Mononuclear cell (primary cell): ENCODE data around the gene TM4SF18. TPM values are rescaled to one million over a fixed set of nuclear protein-coding genes. Genes with fewer than 3 reads are reported as not detected.
"Not testable (repeated sequence)": the region's sequence is repeated elsewhere in the genome, so short reads cannot be mapped to it uniquely, and the experiment has no call there.

ENCODE experiments used
- H3K27me3 ChIP-seq: 2 replicates; pipeline ENCODE4 v1.6.0; 2011; ENCODE audit warnings: low read length, control low read depth; ENCODE audit not compliant: insufficient read depth
- H3K4me1 ChIP-seq: 2 replicates; pipeline ENCODE4 v1.5.1; 2011; ENCODE audit warnings: mild to moderate bottlenecking, low read length, control low read depth; ENCODE audit not compliant: insufficient read depth
- H3K4me3 ChIP-seq: 2 replicates; pipeline ENCODE4 v1.5.1; 2011; ENCODE audit warnings: mild to moderate bottlenecking, low read length, moderate library complexity
- H3K9me3 ChIP-seq: 2 replicates; pipeline ENCODE4 v1.5.1; 2011; ENCODE audit warnings: low read depth, mild to moderate bottlenecking, control low read depth, low read length
- total RNA-seq: library from RNA; depleted of rRNA; stranded (reverse); fragments of >200 nt; gene quantifications from one replicate; pipeline ENCODE4 v1.2.3, GENCODE V29; 2012

The TM4SF18 gene
- total RNA-seq, 1 donor, result under 0.01 TPM

DNA sequence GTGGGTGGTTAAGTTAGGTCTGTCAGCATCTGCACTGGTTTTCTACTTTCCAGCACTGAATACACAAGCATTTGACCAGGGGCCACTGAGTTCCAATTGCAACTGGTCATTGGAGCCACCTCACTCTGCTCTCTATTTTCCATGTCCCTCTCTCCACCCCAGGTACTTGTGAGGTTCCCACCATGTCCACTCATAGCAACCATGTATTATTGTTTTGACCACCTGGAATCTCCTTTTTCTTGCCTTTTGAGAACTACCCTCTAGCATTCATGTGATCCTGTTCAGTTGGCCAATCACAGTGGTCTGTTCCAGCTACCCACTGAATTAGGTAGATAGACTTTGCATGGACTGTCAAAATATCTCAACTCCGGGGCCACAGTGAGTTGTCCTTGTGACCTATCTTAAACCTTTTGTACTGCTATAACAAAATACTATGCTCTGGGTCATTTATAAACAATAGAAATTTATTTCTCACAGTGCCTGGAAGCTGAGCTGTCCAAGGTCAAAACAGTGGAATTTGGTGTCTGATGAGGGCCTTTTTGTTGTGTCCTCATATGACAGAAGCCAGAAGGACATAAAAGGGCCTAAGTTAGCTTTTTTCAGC, 20.2 kb upstream of the TM4SF18 start:
- H3K27me3 ChIP-seq, result peaks cover 5% of the 10 kb centered on the region
- no peak overlapping the region for H3K4me3 ChIP-seq
- no peaks in the 10 kb centered on the region for H3K9me3 ChIP-seq
- no peaks in the 10 kb centered on the region for H3K4me1 ChIP-seq

GRCh38 chr3:149352556-149352955, 19.1 kb upstream of the TM4SF18 start:
- H3K9me3 ChIP-seq, result no peaks in the 10 kb centered on the region
- no peaks in the 10 kb centered on the region for H3K4me1 ChIP-seq
- H3K4me3 ChIP-seq, result no peak overlapping the region
- peaks cover 5% of the 10 kb centered on the region for H3K27me3 ChIP-seq

GRCh38 chr3:149343951-149344350, 10.5 kb upstream of the TM4SF18 start:
- Histone ChIP-seq H3K9me3 (no peaks in the 10 kb centered on the region), H3K27me3 (peaks cover 8% of the 10 kb centered on the region), H3K4me1 (peaks cover 26% of the 10 kb centered on the region), H3K4me3 (no peak overlapping the region)

- H3K4me3 ChIP-seq, result no peak overlapping the region
- H3K4me1 ChIP-seq, result peaks cover 26% of the 10 kb centered on the region
These were observed 9.3 kb upstream of the TM4SF18 start for GRCh38 chr3:149342413-149343380.

GRCh38 chr3:149340310-149340933, 7.0 kb upstream of the TM4SF18 start:
- Histone ChIP-seq H3K27me3 (peaks cover 5% of the 10 kb centered on the region), H3K4me1 (peaks cover 26% of the 10 kb centered on the region), H3K4me3 (no peak overlapping the region), H3K9me3 (no peaks in the 10 kb centered on the region)

More at GRCh38 chr3:149342413-149343380, 9.3 kb upstream of the TM4SF18 start:
- H3K9me3 ChIP-seq, result no peaks in the 10 kb centered on the region
- peaks cover 5% of the 10 kb centered on the region for H3K27me3 ChIP-seq

GRCh38 chr3:149339931-149340309, 6.5 kb upstream of the TM4SF18 start:
- peaks cover 26% of the 10 kb centered on the region for H3K4me1 ChIP-seq
- H3K4me3 ChIP-seq, result no peak overlapping the region
- H3K27me3 ChIP-seq, result peaks cover 5% of the 10 kb centered on the region
- H3K9me3 ChIP-seq, result no peaks in the 10 kb centered on the region

- H3K27me3 ChIP-seq, H3K4me3 ChIP-seq, H3K9me3 ChIP-seq: not testable (repeated sequence)
- H3K4me1 ChIP-seq, result peaks cover 18% of the 10 kb centered on the region
These were observed 4.0 kb upstream of the TM4SF18 start for GRCh38 chr3:149337486-149337885.

- H3K4me1 ChIP-seq, result peaks cover 15% of the 10 kb centered on the region
- no peak overlapping the region for H3K4me3 ChIP-seq
- peaks cover 5% of the 10 kb centered on the region for H3K27me3 ChIP-seq
- no peaks in the 10 kb centered on the region for H3K9me3 ChIP-seq
These were observed 3.5 kb upstream of the TM4SF18 start for GRCh38 chr3:149336925-149337324.

- H3K4me3 ChIP-seq, result no peak overlapping the region
- no peaks in the 10 kb centered on the region for H3K4me1 ChIP-seq
- no peaks in the 10 kb centered on the region for H3K27me3 ChIP-seq
- no peaks in the 10 kb centered on the region for H3K9me3 ChIP-seq
These were observed 665 bp downstream of the TM4SF18 start for GRCh38 chr3:149332771-149333170.

DNA sequence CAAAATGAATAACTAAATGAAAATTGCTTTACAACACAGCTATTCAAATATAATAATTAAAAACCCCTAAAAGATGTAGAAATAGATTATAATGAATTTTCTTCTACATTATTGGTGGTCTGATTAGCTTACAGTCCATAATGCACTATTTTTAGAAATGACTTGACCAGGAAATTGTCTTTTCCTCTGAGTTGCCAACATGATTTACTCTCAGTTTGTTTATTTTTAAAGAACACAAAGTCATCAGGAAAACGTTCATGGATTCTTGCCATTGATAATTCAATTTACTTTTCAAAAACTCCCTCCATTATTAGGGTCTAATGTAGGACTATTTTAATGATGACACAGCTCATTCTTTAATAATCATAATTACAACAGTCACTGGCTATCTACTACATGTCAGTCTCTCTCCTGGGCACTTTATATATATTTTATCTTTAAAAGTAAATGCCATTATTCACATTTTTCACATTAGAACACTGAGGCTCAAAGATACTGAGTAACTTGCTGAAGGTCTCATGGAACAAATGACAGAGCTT, 1.1 kb downstream of the TM4SF18 start:
- no peaks in the 10 kb centered on the region for H3K9me3 ChIP-seq
- no peaks in the 10 kb centered on the region for H3K27me3 ChIP-seq
- no peak overlapping the region for H3K4me3 ChIP-seq
- H3K4me1 ChIP-seq, result no peaks in the 10 kb centered on the region

DNA sequence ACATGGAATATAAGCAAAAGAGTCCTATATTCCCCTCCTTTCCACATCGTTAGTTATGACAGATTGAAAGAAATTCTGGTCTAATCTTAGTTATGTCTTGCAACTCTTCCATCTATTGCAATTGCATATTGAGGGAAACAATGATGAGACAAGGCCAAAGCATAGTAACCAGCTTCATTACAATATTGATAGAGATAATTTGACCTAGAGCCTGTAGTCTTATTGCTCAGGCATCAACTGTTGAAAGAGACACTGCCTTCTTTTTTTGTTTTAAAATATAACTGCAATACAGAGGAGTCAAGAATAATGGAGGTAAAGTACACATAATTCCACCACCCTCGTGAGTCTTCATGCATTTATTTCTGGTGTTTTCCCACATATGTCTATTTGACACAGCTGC, 2.0 kb downstream of the TM4SF18 start:
- no peaks in the 10 kb centered on the region for H3K27me3 ChIP-seq
- no peak overlapping the region for H3K4me3 ChIP-seq
- no peaks in the 10 kb centered on the region for H3K9me3 ChIP-seq
- no peaks in the 10 kb centered on the region for H3K4me1 ChIP-seq

- Histone ChIP-seq H3K9me3 (no peaks in the 10 kb centered on the region), H3K4me1 (no peaks in the 10 kb centered on the region), H3K4me3 (no peak overlapping the region)
These were observed 2.7 kb downstream of the TM4SF18 start for GRCh38 chr3:149330609-149331331.

DNA sequence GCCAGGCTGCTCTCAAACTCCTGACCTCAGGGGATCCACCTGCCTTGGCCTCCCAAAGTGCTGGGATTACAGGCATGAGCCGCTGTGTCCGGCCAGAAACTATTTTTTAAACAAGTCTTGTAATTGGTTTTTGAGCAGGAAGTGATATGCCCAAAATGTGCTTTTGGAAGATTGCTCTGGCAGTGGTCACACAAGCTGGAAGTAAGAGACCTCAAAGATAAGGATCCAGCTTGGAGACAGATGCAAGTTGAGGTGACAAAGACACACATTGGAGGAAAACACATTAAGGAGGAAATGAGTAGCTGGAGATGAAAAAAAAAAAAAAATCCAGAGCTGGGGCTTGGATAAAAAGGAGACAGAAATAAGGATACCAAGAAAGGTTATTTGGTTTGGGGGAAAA, 6.3 kb downstream of the TM4SF18 start:
- Histone ChIP-seq H3K4me1 (no peaks in the 10 kb centered on the region), H3K4me3 (no peak overlapping the region), H3K9me3 (no peaks in the 10 kb centered on the region), H3K27me3 (no peaks in the 10 kb centered on the region)

More at GRCh38 chr3:149330609-149331331, 2.7 kb downstream of the TM4SF18 start:
- no peaks in the 10 kb centered on the region for H3K27me3 ChIP-seq

- Histone ChIP-seq H3K9me3 (no peaks in the 10 kb centered on the region), H3K4me3 (no peak overlapping the region), H3K4me1 (no peaks in the 10 kb centered on the region)
These were observed 7.9 kb downstream of the TM4SF18 start for GRCh38 chr3:149325581-149325980.

More at GRCh38 chr3:149325581-149325980, 7.9 kb downstream of the TM4SF18 start:
- H3K27me3 ChIP-seq, result no peaks in the 10 kb centered on the region
